ENCODE results near the gene IFNA8. TPM values are rescaled to one million over a fixed set of nuclear protein-coding genes. Genes with fewer than 3 reads are reported as not detected.

The IFNA8 gene
- polyA plus RNA-seq, 1 donor (not counting 4 experiments of a cell fraction or from before 2014, with no cell fraction given), result not detected

DNA sequence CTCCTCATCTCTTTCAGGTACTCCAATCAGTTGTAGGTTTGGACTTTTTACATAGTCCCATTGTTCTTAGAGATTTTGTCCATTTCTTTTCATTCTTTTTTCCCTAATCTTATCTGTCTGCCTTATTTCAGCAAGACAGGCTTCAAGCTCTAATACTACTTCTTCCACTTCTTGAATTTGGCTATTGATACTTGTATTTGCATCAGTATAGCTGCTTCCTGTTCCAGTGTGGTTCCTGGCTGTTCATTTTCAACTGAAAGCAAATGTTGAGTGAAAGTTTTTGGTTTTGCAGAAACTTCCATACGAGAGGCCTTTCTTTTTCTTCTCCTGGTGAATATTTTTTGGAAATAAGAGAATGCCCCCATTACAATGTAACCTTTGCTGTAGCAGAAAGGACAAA, 19.3 kb downstream of the IFNA8 start:
- FAIRE-seq (no peak), DNase-seq (ENCODE audit: low read depth, low spot score) (no peak)
- no peaks in the 10 kb centered on the region for H3K79me2 ChIP-seq (ENCODE audit: control insufficient read depth, insufficient read depth, low read length)
- no peak overlapping the region for H3K4me3 ChIP-seq (ENCODE audit: control insufficient read depth in 2 of 3, extremely low read depth in 1 of 3, insufficient read depth in 2 of 3, low read depth in 1 of 3, low read length in 3 of 3)
- H3K36me3 ChIP-seq (ENCODE audit: control insufficient read depth in 2 of 2, extremely low read depth in 1 of 2, insufficient read depth in 2 of 2, low read length in 2 of 2), result no peaks in the 10 kb centered on the region
- H3K4me2 ChIP-seq (ENCODE audit: control insufficient read depth, extremely low read depth, insufficient read depth, low read depth, low read length), result no peak overlapping the region
- H3K9me1 ChIP-seq (ENCODE audit: control insufficient read depth, extremely low read depth, insufficient read depth, low read length), result no peaks in the 10 kb centered on the region
- H3K9me3 ChIP-seq (ENCODE audit: control insufficient read depth, low read depth, low read length), result no peaks in the 10 kb centered on the region
- H3K4me1 ChIP-seq (ENCODE audit: control insufficient read depth, extremely low read depth, insufficient read depth, low read length), result no peaks in the 10 kb centered on the region
- dilution Hi-C loops (cut with MboI; ENCODE audit: extremely low pct_ligation_motif_present, low sequenced_read_pairs), result no loop called here
- H4K20me1 ChIP-seq (ENCODE audit: control insufficient read depth, extremely low read depth, insufficient read depth, low read length), result no peaks in the 10 kb centered on the region
- H2AFZ ChIP-seq (ENCODE audit: control insufficient read depth, low read length), result no peak overlapping the region
- H3K9ac ChIP-seq (ENCODE audit: control insufficient read depth, extremely low read depth, insufficient read depth, low read length), result no peak overlapping the region
- no peak for TF ChIP-seq EZH2 (IDR thresholded peaks at IDR 0.05; ENCODE audit: low read length)
- TF ChIP-seq, protein P1, sequence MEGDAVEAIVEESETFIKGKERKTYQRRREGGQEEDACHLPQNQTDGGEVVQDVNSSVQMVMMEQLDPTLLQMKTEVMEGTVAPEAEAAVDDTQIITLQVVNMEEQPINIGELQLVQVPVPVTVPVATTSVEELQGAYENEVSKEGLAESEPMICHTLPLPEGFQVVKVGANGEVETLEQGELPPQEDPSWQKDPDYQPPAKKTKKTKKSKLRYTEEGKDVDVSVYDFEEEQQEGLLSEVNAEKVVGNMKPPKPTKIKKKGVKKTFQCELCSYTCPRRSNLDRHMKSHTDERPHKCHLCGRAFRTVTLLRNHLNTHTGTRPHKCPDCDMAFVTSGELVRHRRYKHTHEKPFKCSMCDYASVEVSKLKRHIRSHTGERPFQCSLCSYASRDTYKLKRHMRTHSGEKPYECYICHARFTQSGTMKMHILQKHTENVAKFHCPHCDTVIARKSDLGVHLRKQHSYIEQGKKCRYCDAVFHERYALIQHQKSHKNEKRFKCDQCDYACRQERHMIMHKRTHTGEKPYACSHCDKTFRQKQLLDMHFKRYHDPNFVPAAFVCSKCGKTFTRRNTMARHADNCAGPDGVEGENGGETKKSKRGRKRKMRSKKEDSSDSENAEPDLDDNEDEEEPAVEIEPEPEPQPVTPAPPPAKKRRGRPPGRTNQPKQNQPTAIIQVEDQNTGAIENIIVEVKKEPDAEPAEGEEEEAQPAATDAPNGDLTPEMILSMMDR (optimal IDR thresholded peaks at IDR 0.05 in 1 of 3, IDR thresholded peaks at IDR 0.05 in 1 of 3, conservative IDR thresholded peaks at IDR 0.05 in 1 of 3; ENCODE audit: extremely low read depth in 1 of 3, insufficient read depth in 2 of 3, low read length in 3 of 3), result no peak
- no peak overlapping the region for H3K27ac ChIP-seq (ENCODE audit: control insufficient read depth, insufficient read depth, low read length)
- peaks cover 19% of the 10 kb centered on the region for H3K27me3 ChIP-seq (ENCODE audit: control insufficient read depth, extremely low read depth, insufficient read depth, low read length)

DNA sequence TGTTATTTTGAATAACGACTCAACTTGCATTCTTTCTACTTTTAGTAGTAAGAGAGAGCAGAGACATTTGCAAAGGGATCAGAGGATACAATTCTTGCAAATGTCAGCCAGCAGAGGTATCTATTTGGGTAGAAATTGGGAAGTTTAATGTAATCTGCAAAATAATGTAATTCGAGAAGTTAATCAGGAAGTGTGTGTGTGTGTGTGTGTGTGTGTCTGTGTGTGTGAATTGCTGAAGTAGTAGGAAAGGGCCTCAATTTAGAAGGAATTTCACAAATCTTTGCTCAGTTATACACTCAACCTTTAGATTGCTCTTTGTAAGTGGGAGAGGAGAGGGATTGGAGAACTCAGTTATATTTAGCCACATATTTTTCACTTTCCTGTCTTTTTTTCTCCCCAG, 20.3 kb downstream of the IFNA8 start:
- Histone ChIP-seq H3K4me1 (ENCODE audit: control insufficient read depth, extremely low read depth, insufficient read depth, low read length) (no peaks in the 10 kb centered on the region), H3K79me2 (ENCODE audit: control insufficient read depth, insufficient read depth, low read length) (no peaks in the 10 kb centered on the region), H3K27me3 (ENCODE audit: control insufficient read depth, extremely low read depth, insufficient read depth, low read length) (peaks cover 19% of the 10 kb centered on the region), H2AFZ (ENCODE audit: control insufficient read depth, low read length) (no peak overlapping the region), H3K27ac (ENCODE audit: control insufficient read depth, insufficient read depth, low read length) (no peak overlapping the region), H3K4me3 (ENCODE audit: control insufficient read depth in 2 of 3, extremely low read depth in 1 of 3, insufficient read depth in 2 of 3, low read depth in 1 of 3, low read length in 3 of 3) (no peak overlapping the region), H3K9ac (ENCODE audit: control insufficient read depth, extremely low read depth, insufficient read depth, low read length) (no peak overlapping the region), H3K9me3 (ENCODE audit: control insufficient read depth, low read depth, low read length) (no peaks in the 10 kb centered on the region), H3K9me1 (ENCODE audit: control insufficient read depth, extremely low read depth, insufficient read depth, low read length) (no peaks in the 10 kb centered on the region), H3K36me3 (ENCODE audit: control insufficient read depth in 2 of 2, extremely low read depth in 1 of 2, insufficient read depth in 2 of 2, low read length in 2 of 2) (no peaks in the 10 kb centered on the region), H4K20me1 (ENCODE audit: control insufficient read depth, extremely low read depth, insufficient read depth, low read length) (no peaks in the 10 kb centered on the region), H3K4me2 (ENCODE audit: control insufficient read depth, extremely low read depth, insufficient read depth, low read depth, low read length) (no peak overlapping the region)
- TF ChIP-seq EZH2 (IDR thresholded peaks at IDR 0.05; ENCODE audit: low read length), result no peak
- TF ChIP-seq, protein P1 (optimal IDR thresholded peaks at IDR 0.05 in 1 of 3, IDR thresholded peaks at IDR 0.05 in 1 of 3, conservative IDR thresholded peaks at IDR 0.05 in 1 of 3; ENCODE audit: extremely low read depth in 1 of 3, insufficient read depth in 2 of 3, low read length in 3 of 3), result no peak
- DNase-seq (ENCODE audit: low read depth, low spot score) (no peak), FAIRE-seq (no peak)
- dilution Hi-C loops (cut with MboI; ENCODE audit: extremely low pct_ligation_motif_present, low sequenced_read_pairs), result no loop called here

Measured in keratinocyte (primary cell).